GM13976 (cell line): Measurements from ENCODE around the gene TMPRSS13.

Experiments
- DNase-seq: peaks from one replicate; pipeline ENCODE4 v3.0.0; 2012; ENCODE audit warnings: low spot score
- CTCF ChIP-seq: IDR thresholded peaks from 2 replicates; pipeline ENCODE4 v1.5.1; 2012; ENCODE audit warnings: borderline replicate concordance, mild to moderate bottlenecking; ENCODE audit not compliant: insufficient read depth; ENCODE audit errors: extremely low read depth, missing control alignments, control extremely low read depth
- in situ Hi-C: fragments of 300-500 bp; cut with MboI; formaldehyde crosslinking; loops from one replicate; pipeline ENCODE4 v1.12.0; 2022; ENCODE audit warnings: low sequenced_read_pairs, mixed read lengths, inconsistent platforms; ENCODE audit not compliant: unreplicated experiment

The TMPRSS13 gene

GRCh38 chr11:117905524-117905923 is 23.7 kb downstream of the TMPRSS13 start:
- in situ Hi-C loops, result no loop called here
- DNase-seq, result no peak
- TF ChIP-seq CTCF, result no peak

GRCh38 chr11:117903505-117904382 is 25.5 kb downstream of the TMPRSS13 start:
- in situ Hi-C loops, result no loop called here
- TF ChIP-seq CTCF, result no peak
- DNase-seq, result no peak

- in situ Hi-C loops, result no loop called here
- TF ChIP-seq CTCF, result no peak
- DNase-seq, result no peak
Observed at GRCh38 chr11:117902001-117902845, 27.0 kb downstream of the TMPRSS13 start.

GRCh38 chr11:117901601-117902000 is 27.6 kb downstream of the TMPRSS13 start:
- no peak for TF ChIP-seq CTCF
- DNase-seq, result no peak
- in situ Hi-C loops, result no loop called here

GRCh38 chr11:117900720-117901440 is 28.3 kb downstream of the TMPRSS13 start:
- no peak for TF ChIP-seq CTCF
- no peak for DNase-seq
- in situ Hi-C loops, result no loop called here

- DNase-seq, result no peak
- TF ChIP-seq CTCF, result no peak
- in situ Hi-C loops, result no loop called here
Observed at GRCh38 chr11:117900121-117900648, 29.0 kb downstream of the TMPRSS13 start.
